ENCODE results near the gene TXNL4B. TPM values are rescaled to one million over a fixed set of nuclear protein-coding genes. Genes with fewer than 3 reads are reported as not detected.
A peak's percentile ranks its signal among the peaks of the same experiment; 100 is the strongest.
"Not testable (repeated sequence)": the region's sequence is repeated elsewhere in the genome, so short reads cannot be mapped to it uniquely, and the experiment has no call there.

Gene TXNL4B
- total RNA-seq, 1 donor from 2014 or later: 7.5 TPM

DNA sequence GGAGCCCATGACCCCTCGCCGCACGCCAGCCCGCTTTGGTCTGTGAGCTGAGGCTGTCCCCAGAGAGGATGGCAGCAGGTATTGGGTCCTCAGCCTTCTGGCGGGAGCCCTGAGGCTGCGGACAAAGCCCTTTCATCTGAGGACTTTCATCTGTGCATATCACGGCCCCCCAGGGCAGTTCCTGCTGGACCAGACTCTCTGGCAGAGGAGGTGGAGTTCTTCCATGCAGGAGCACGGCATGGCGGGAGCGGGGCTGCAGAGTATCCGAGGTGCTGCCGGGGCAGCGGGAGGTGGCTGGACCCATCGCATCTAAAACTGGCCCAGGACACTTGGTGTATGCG, 19.0 kb upstream of the TXNL4B start:
- no peak for DNase-seq (ENCODE audit: low read depth in 2 of 2)

DNA sequence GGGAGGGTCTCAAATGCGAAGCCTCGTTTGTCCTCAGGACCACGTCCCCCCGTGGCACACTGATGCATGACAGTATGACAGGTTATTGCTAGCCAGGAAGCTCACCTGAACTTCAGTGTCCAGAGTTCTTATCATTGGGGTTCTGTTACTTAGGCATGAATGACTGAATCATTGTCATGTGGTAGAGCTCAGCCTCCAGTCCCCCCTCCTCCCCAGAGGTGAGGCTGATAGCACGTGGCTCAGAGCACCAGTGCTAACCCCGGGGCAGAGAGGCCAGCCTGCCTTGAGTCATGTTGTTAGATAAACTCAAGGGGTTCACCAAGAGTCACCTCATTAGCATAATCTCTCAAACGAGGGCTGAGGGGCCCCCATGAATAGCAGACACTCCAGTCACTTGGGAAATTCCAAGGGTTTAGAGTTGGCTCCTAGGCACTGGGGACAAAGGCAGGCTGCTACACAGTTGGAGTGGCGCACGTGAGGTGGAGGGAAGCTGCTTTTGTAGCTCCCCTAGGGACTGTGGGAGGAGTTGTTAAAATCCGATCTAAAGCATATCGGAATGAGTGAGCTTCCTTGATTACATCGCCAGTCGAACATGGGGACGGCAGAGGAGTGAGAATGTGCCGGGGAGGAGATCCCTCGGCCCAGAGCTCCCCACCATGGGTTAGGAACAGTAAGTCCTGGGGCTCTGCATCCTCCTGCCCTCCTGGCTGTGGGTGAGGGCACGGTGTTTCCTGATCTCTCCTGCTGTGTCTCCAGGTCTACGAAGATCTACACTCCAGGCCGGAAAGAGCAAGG, 18.4 kb upstream of the TXNL4B start:
- no peak for DNase-seq (ENCODE audit: low read depth in 2 of 2)

DNA sequence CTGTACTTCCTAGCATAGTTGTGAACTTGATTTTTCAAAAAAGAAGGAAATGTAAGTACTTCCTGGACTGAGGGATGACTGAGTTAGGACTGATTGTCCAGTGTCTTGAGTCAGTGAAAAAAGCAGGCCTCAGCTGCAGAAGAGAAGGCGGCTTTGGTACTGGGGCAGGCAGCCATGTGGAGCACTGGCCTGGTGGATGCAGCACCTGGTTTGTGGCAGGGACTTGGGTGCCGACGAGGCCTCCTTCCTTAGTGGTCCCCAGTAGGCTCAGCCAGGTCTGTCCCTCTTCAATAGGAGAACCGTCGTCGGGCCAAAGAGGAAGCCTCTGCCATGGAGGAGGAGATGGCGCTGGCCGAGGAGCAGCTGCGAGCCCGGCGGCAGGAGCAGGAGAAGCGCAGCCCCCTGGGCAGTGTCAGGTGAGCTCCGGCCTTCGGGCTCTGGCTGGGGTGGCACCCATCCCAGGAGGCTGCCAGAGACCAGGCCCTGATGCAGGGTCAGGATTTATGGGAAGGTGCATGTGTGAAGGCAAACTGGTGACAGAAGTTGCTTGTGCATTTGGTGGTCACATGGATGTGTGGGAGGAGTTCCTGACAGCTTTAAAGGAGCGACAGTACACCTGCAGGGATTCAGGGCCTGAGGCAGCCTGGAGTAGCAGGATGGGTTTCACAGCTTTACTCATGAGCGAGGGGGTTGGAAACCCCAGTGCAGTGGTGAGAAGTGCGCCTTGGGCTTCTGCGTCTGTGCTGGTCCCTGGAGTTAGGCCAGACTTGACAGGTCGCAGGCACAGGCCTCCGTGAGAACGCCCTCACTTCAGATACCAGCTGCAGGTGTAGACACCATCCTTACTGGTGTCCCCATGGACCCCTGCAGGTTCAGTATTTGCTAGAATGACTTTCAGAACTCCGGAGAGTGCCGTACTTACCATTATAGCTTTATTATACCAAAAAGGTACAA, 17.5 kb upstream of the TXNL4B start:
- no peak for DNase-seq (ENCODE audit: low read depth in 2 of 2)

- DNase-seq (ENCODE audit: low read depth in 2 of 2): no peak
Measured at GRCh38 chr16:72109966-72110530, 16.6 kb upstream of the TXNL4B start.

DNA sequence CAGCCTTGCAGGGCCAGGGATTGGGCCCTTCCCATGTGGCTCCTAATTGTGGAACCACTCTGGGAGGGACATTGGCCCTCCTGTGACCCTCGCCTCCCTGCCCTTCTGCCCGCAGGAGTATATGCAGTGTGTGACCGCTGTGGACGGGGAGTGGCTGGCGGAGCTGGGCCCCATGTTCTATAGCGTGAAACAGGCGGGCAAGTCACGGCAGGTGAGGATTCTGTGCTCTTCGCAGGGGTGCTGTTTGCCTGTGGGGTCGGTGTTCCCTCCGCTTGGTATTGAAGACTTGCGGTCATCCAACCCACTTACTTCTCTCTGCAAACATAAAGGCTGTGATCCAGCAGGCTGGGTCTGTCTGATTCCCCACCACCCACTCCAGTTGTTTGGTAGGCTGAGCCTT, 15.9 kb upstream of the TXNL4B start:
- no peak for DNase-seq (ENCODE audit: low read depth in 2 of 2)

- no peak for DNase-seq (ENCODE audit: low read depth in 2 of 2)
Measured at GRCh38 chr16:72108353-72109102, 15.1 kb upstream of the TXNL4B start.

GRCh38 chr16:72107371-72107770, 14.0 kb upstream of the TXNL4B start:
- DNase-seq (ENCODE audit: low read depth in 2 of 2): no peak

DNA sequence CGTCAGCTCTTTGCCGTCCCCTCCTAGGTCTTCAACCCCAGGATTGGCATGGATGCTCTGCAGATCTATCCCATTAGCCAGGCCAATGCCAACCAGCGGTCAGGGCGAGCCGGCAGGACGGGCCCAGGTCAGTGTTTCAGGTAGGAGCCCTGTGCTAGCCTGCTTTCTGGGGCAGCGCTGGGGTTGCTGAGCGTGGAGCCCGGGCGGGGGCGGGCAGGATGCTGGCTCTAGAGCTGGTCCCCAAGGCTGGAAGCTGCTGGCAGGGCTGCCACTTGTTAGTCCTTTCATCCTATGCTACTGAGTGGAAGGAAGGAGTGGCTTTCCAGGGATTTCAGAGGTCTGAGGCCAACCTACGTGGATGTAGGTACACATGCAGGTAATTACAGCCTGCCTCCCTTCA, 12.6 kb upstream of the TXNL4B start:
- no peak for DNase-seq (ENCODE audit: low read depth in 2 of 2)

GRCh38 chr16:72104905-72105304, 11.5 kb upstream of the TXNL4B start:
- no peak for DNase-seq (ENCODE audit: low read depth in 2 of 2)

DNA sequence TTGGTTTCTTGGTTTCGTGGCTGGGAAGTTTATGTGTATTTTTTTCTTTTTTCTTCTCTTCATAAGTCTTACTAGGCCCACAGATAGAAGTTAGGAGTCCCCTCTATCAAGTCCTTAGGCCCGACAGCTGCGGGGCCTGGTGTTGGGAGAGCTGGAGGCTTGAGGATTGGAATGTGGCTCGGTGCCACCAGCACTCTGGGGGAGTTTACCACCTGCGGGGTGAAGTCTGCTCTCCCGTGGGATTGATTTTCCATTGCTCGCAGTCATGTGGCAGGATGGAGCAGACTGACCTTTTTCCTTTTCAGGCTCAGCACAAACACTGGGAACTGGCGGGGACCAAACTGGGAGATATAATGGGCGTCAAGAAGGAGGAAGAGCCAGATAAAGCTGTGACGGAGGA, 7.8 kb upstream of the TXNL4B start:
- DNase-seq (ENCODE audit: low read depth in 2 of 2): no peak

- DNase-seq (ENCODE audit: low read depth in 2 of 2): peak; percentile 77 to 82
Measured at GRCh38 chr16:72099377-72099818, 6.0 kb upstream of the TXNL4B start.

DNA sequence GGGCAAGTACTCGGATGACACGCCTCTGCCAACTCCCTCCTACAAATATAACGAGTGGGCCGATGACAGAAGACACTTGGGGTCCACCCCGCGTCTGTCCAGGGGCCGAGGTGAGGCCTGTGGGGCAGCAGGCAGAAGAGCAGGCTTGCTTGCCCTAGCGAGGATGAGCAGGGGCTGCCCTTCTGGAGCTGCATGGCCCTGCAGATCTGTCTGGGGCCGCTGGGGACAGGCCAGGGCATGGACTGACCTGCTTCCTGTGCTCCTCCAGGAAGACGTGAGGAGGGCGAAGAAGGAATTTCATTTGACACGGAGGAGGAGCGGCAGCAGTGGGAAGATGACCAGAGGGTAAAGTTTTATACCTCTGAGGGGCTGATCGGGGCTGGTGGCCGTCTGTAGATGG, 5.5 kb upstream of the TXNL4B start:
- no peak for DNase-seq (ENCODE audit: low read depth in 2 of 2)

DNA sequence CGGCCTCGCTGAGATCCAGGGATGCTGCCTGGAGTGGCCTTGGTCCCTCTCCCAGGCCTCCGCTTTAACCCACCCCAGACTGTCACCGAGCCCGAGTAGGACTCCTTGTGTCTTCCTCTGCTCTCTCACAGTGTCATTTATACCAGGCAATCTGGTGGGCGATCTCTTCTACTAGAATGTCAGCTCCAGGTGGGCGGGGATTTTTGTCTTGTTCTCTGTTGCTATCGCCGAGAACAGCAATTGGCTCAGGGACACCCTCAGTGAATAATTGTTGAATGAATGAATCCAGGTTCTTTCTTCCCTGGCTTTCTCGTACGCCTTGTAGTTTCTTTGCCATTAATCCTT, 818 bp upstream of the TXNL4B start:
- DNase-seq (ENCODE audit: low read depth in 2 of 2): peak in 1 of 2 donors; percentile 17

DNA sequence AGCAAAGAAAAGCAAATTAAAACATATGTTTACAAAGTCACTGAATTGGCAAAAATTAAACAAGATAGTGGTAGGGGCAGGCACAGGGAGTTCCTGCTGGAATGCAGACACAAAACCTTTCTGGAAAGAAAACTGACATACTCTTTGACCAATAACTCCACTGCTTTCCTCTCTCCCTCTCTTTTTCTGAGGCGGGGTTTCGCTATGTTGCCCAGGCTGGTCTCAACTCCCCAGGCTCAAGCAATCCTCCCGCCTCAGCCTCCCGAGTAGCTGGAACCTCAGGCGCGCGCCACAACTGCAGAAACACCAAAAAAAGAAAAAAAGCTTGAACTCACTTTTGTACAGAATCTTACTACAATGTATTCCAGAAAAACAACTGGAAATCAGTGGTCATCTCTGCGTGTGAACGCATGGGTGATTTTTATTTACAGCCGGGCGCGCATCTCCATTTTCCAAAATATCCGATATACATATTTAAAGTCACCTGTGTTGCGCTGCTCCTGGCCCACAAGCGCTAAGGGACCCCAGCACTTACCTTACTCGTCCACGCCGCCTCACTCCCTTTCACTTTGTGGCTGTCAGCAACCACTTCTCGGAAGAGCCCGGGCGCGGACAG, 480 bp downstream of the TXNL4B start:
- DNase-seq (ENCODE audit: low read depth in 2 of 2): peak; percentile 66

GRCh38 chr16:72091217-72091616, 2.2 kb downstream of the TXNL4B start:
- DNase-seq (ENCODE audit: low read depth in 2 of 2): no peak

- DNase-seq (ENCODE audit: low read depth in 2 of 2): no peak
Measured at GRCh38 chr16:72085002-72085401, 8.4 kb downstream of the TXNL4B start.

DNA sequence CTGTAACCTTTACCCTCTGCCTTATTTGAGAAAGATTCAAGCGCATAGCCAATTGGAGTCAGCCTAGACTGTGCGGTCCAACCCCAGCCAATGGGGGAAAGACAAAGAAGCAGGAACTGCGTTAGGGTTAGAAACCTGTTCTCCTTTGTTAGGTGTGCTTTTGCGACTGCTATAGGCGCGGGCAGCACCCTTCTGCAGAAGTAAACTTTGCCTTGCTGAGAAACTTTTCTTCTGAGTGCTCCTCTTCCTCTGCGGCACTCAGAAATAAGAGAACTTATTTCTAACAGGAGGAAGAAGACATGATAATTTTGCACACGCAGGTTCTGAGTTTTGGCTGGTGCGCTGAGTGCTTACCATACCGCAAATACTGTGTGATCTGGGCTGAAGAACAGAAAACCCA, 9.0 kb downstream of the TXNL4B start:
- DNase-seq (ENCODE audit: low read depth in 2 of 2): no peak

DNA sequence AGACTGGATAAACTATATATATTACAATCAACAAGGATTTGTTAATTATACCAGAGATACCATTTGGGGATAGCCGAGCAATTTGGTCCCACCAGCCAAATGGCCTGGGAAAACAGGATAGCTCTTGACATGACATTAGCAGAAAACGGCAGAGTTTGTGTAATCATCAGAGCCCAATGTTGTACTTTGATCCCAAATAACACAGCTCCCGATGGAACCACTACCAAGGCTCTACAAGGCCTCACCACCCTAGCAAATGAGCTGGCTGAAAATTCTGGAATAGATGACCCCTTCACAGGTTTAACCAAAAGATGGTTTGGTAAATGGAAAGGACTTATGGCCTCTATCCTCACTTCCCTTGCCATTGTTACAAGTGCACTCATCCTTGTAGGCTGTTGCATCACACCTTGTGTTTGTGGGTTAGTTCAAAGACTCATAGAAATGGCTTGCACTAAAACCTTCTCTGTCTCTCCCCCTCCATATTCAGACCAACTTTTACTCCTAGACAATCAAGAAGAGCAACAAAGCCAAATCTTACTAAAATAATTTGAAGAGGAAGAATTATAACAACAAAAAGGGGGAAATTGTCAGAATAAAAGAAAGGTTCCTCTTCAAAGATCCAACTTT, 9.5 kb downstream of the TXNL4B start:
- DNase-seq (ENCODE audit: low read depth in 2 of 2): no peak

DNA sequence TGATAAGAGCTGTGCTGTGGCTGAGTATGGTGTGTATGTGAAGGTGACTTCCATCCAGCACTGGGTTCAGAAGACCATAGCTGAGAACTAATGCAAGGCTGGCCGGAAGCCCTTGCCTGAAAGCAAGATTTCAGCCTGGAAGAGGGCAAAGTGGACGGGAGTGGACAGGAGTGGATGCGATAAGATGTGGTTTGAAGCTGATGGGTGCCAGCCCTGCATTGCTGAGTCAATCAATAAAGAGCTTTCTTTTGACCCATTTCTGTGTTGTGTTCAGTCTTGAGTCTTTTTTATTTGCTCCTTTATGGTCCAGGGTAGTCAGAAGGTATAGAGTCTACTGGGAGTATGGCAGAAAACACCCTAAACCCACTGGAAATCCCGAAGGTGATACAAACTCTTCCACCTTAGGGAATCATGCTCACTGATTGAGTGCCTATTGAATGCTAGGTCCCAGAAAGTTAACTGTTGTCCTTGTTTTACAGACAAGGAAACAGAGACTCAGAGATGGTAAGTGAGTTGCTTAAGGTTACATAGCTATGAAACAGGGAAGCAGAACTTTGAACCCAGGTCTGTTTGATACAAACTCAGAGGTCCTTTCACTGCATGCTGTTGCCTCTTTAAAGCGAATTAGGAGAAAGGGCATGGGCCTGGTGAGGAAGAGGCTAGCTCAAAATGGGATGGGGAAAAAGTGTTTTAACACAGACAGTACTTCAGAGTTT, 16.3 kb downstream of the TXNL4B start:
- DNase-seq (ENCODE audit: low read depth in 2 of 2): not testable (repeated sequence)

- not testable (repeated sequence) for DNase-seq (ENCODE audit: low read depth in 2 of 2)
Measured at GRCh38 chr16:72075067-72075466, 18.4 kb downstream of the TXNL4B start.
